ENCODE measurements around the gene MPP7.

The MPP7 gene

GRCh38 chr10:28298951-28299350, 3.9 kb downstream of the MPP7 start:
- peaks cover 6% of the 10 kb centered on the region for H3K27me3 ChIP-seq (ENCODE audit: insufficient read depth, poor library complexity, severe bottlenecking)

GRCh38 chr10:28296023-28296422, 6.8 kb downstream of the MPP7 start:
- DNase-seq (ENCODE audit: low read depth in 1 of 2, low spot score in 1 of 2) = no peak
- Histone ChIP-seq H3K4me3 (replicated peaks; ENCODE audit: insufficient read depth, low read length) (no peak overlapping the region), H3K27ac (replicated peaks) (no peak overlapping the region), H3K27me3 (ENCODE audit: insufficient read depth, poor library complexity, severe bottlenecking) (peaks cover 3% of the 10 kb centered on the region)
- TF ChIP-seq POLR2AphosphoS5 (IDR thresholded peaks at IDR 0.05; ENCODE audit: low read depth) (no peak), REST (IDR thresholded peaks at IDR 0.05; ENCODE audit: insufficient replicate concordance, low read depth) (no peak), CTCF (IDR thresholded peaks at IDR 0.05; ENCODE audit: insufficient read depth, low read length) (no peak), SPI1 (IDR thresholded peaks at IDR 0.05; ENCODE audit: borderline replicate concordance, low read depth) (no peak), GABPA (IDR thresholded peaks at IDR 0.05; ENCODE audit: low read depth) (no peak)

More at GRCh38 chr10:28298951-28299350, 3.9 kb downstream of the MPP7 start:
- H3K27ac ChIP-seq (replicated peaks) = no peak overlapping the region
- TF ChIP-seq SPI1 (IDR thresholded peaks at IDR 0.05; ENCODE audit: borderline replicate concordance, low read depth) (no peak), POLR2AphosphoS5 (IDR thresholded peaks at IDR 0.05; ENCODE audit: low read depth) (no peak), GABPA (IDR thresholded peaks at IDR 0.05; ENCODE audit: low read depth) (no peak), REST (IDR thresholded peaks at IDR 0.05; ENCODE audit: insufficient replicate concordance, low read depth) (no peak), CTCF (IDR thresholded peaks at IDR 0.05; ENCODE audit: insufficient read depth, low read length) (no peak)
- H3K4me3 ChIP-seq (replicated peaks; ENCODE audit: insufficient read depth, low read length) = no peak overlapping the region
- no peak for DNase-seq (ENCODE audit: low read depth in 1 of 2, low spot score in 1 of 2)

GRCh38 chr10:28295336-28295735, 7.5 kb downstream of the MPP7 start:
- Histone ChIP-seq H3K27me3 (ENCODE audit: insufficient read depth, poor library complexity, severe bottlenecking) (peaks cover 3% of the 10 kb centered on the region), H3K27ac (replicated peaks) (no peak overlapping the region), H3K4me3 (replicated peaks; ENCODE audit: insufficient read depth, low read length) (no peak overlapping the region)
- TF ChIP-seq POLR2AphosphoS5 (IDR thresholded peaks at IDR 0.05; ENCODE audit: low read depth) (no peak), REST (IDR thresholded peaks at IDR 0.05; ENCODE audit: insufficient replicate concordance, low read depth) (no peak), GABPA (IDR thresholded peaks at IDR 0.05; ENCODE audit: low read depth) (no peak), SPI1 (IDR thresholded peaks at IDR 0.05; ENCODE audit: borderline replicate concordance, low read depth) (no peak)
- no peak for DNase-seq (ENCODE audit: low read depth in 1 of 2, low spot score in 1 of 2)

All from HL-60 (cell line).